Measurements from ENCODE around the gene ARMC2. TPM values are rescaled to one million over a fixed set of nuclear protein-coding genes. Genes with fewer than 3 reads are reported as not detected.

ARMC2 gene
- total RNA-seq, 2 donors from 2014 or later: 0.83 to 5.4 TPM

DNA sequence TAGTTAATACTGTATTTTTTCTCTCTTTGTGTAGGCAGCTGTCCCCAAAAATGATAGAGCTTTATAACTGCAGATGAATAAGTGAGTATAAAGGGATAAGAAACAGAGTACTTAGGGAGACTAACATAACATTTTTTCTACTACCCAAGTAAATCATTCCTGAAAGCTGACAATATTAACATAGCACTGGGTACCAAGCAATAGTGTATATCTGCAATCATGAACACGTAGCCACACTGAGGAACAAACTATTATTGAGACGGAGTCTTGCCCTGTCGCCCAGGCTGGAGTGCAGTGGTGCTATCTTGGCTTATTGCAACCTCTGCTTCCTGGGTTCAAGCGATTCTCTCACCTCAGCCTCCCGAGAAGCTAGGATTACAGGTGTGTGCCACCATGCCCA, 140.5 kb downstream of the ARMC2 start:
- Mint-ChIP-seq H3K4me3 (no peak overlapping the region), H3K36me3 (peaks cover 16% of the 10 kb centered on the region), H3K9me3 (no peaks in the 10 kb centered on the region), H3K27ac (no peak overlapping the region), H3K4me1 (ENCODE audit: low read depth in 2 of 2) (no peaks in the 10 kb centered on the region), H3K27me3 (no peaks in the 10 kb centered on the region)
- no peak for DNase-seq (ENCODE audit: low spot score)
- no peak for ATAC-seq

- Mint-ChIP-seq H3K27ac (no peak overlapping the region), H3K27me3 (no peaks in the 10 kb centered on the region), H3K4me3 (no peak overlapping the region), H3K4me1 (ENCODE audit: low read depth in 2 of 2) (no peaks in the 10 kb centered on the region), H3K36me3 (peaks cover 16% of the 10 kb centered on the region), H3K9me3 (no peaks in the 10 kb centered on the region)
- DNase-seq (ENCODE audit: low spot score) (no peak), ATAC-seq (no peak)
Observed at GRCh38 chr6:108989700-108990099, 141.5 kb downstream of the ARMC2 start.

GRCh38 chr6:108993876-108994275, 145.7 kb downstream of the ARMC2 start:
- Mint-ChIP-seq H3K9me3 (no peaks in the 10 kb centered on the region), H3K4me3 (no peak overlapping the region), H3K27ac (no peak overlapping the region), H3K4me1 (ENCODE audit: low read depth in 2 of 2) (no peaks in the 10 kb centered on the region), H3K27me3 (no peaks in the 10 kb centered on the region), H3K36me3 (peaks cover 16% of the 10 kb centered on the region)
- no peak for ATAC-seq
- DNase-seq (ENCODE audit: low spot score): no peak

- no peak overlapping the region for H3K27ac Mint-ChIP-seq
- no peak overlapping the region for H3K4me3 Mint-ChIP-seq
- H3K9me3 Mint-ChIP-seq: no peaks in the 10 kb centered on the region
- no peaks in the 10 kb centered on the region for H3K4me1 Mint-ChIP-seq (ENCODE audit: low read depth in 2 of 2)
- peaks cover 12% of the 10 kb centered on the region for H3K36me3 Mint-ChIP-seq
- ATAC-seq: no peak
- no peak for DNase-seq (ENCODE audit: low spot score)
- H3K27me3 Mint-ChIP-seq: no peaks in the 10 kb centered on the region
Observed at GRCh38 chr6:108995296-108995695, 147.1 kb downstream of the ARMC2 start.

- ATAC-seq (no peak), DNase-seq (ENCODE audit: low spot score) (no peak)
- Mint-ChIP-seq H3K4me1 (ENCODE audit: low read depth in 2 of 2) (no peaks in the 10 kb centered on the region), H3K27me3 (no peaks in the 10 kb centered on the region), H3K4me3 (no peak overlapping the region), H3K36me3 (peaks cover 6% of the 10 kb centered on the region), H3K9me3 (no peaks in the 10 kb centered on the region), H3K27ac (no peak overlapping the region)
Observed at GRCh38 chr6:108996208-108996607, 148.0 kb downstream of the ARMC2 start.

GRCh38 chr6:108998485-108998884, 150.3 kb downstream of the ARMC2 start:
- no peak for DNase-seq (ENCODE audit: low spot score)
- no peaks in the 10 kb centered on the region for H3K27me3 Mint-ChIP-seq
- no peak for ATAC-seq
- no peaks in the 10 kb centered on the region for H3K36me3 Mint-ChIP-seq
- no peaks in the 10 kb centered on the region for H3K9me3 Mint-ChIP-seq
- H3K27ac Mint-ChIP-seq: no peak overlapping the region
- H3K4me3 Mint-ChIP-seq: no peak overlapping the region
- H3K4me1 Mint-ChIP-seq (ENCODE audit: low read depth in 2 of 2): peaks cover 7 to 11% of the 10 kb centered on the region in 2 donors

DNA sequence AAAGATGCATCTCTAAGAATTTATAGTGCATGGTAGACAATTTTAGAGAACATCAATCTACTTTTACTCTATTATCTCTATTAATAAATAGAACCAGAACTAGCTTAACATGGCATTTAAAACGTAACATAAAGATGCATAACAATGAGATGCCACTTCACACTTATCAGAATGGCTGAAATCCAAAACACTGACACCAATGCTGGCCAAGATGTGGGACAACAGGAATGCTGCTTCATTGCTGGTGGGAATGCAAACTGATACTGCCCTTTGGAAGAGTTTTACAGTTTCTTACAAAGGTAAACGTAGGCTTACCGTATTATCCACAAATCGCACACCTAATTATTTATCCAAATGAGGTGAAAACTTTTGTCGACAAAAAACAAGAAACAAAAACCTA, 151.2 kb downstream of the ARMC2 start:
- Mint-ChIP-seq H3K36me3 (no peaks in the 10 kb centered on the region), H3K27me3 (no peaks in the 10 kb centered on the region), H3K9me3 (no peaks in the 10 kb centered on the region), H3K27ac (no peak overlapping the region), H3K4me3 (no peak overlapping the region), H3K4me1 (ENCODE audit: low read depth in 2 of 2) (peaks cover 11 to 16% of the 10 kb centered on the region in 2 donors)
- DNase-seq (ENCODE audit: low spot score) (no peak), ATAC-seq (no peak)

DNA sequence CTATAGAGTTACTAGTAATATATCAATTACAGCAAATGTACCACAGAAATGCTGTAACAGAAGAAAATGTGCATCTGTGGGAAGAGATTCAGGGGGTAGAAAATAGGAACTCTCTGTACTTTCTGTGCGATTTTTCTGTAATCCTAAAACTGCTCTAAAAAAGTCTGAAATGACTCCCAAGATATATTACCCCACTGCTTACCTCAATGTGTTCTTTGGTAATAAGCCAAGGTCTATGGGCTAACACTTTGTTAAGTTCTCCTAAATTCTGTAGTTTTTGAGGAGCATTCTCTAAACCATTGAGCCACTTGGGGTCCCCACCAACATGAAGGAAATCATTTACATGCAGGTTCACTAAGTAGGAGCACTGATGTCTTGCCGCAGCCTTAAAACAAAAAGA, 152.1 kb downstream of the ARMC2 start:
- ATAC-seq (no peak), DNase-seq (ENCODE audit: low spot score) (no peak)
- H3K27ac Mint-ChIP-seq: no peak overlapping the region
- H3K4me1 Mint-ChIP-seq (ENCODE audit: low read depth in 2 of 2): peaks cover 19 to 25% of the 10 kb centered on the region in 2 donors
- H3K27me3 Mint-ChIP-seq: no peaks in the 10 kb centered on the region
- H3K36me3 Mint-ChIP-seq: no peaks in the 10 kb centered on the region
- no peak overlapping the region for H3K4me3 Mint-ChIP-seq
- H3K9me3 Mint-ChIP-seq: no peaks in the 10 kb centered on the region

DNA sequence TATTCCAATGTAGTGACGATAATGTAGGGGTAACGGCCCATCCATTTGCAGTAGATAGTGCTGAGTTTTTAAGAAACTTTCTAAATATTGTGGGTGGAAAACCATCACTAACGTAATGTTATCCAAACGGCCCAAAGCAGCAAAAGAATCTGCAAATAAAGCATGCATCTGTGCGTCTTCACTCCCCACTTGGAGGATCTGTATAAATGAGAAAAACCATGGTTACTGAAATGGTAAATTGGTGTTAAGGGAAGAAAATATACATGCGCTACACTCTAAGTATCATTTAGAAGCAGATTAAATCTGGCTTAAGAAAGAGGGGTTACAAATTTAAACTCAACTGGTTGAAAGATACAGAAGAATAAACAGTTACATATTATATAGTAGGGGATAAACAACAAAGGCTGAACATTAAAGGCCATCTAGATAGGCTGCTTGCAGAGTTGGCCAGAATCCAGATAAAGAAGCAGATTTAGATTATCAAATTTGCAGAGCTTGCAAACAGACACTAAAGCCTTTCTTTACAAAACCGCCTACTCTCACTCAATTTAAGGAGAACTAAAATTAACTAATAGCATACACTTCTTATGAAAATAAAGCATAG, 153.2 kb downstream of the ARMC2 start:
- Mint-ChIP-seq H3K36me3 (no peaks in the 10 kb centered on the region), H3K4me1 (ENCODE audit: low read depth in 2 of 2) (peaks cover 27 to 32% of the 10 kb centered on the region in 2 donors), H3K9me3 (no peaks in the 10 kb centered on the region), H3K27me3 (no peaks in the 10 kb centered on the region), H3K27ac (no peak overlapping the region), H3K4me3 (no peak overlapping the region)
- DNase-seq (ENCODE audit: low spot score) (no peak), ATAC-seq (no peak)

- Mint-ChIP-seq H3K4me1 (ENCODE audit: low read depth in 2 of 2) (peaks cover 35 to 40% of the 10 kb centered on the region in 2 donors), H3K36me3 (no peaks in the 10 kb centered on the region), H3K27ac (peak overlapping the region in 1 of 2 donors; percentile 35), H3K9me3 (no peaks in the 10 kb centered on the region), H3K4me3 (no peak overlapping the region), H3K27me3 (no peaks in the 10 kb centered on the region)
- DNase-seq (ENCODE audit: low spot score) (no peak), ATAC-seq (no peak)
Observed at GRCh38 chr6:109002051-109002697, 154.0 kb downstream of the ARMC2 start.

GRCh38 chr6:109002882-109003281, 154.7 kb downstream of the ARMC2 start:
- H3K36me3 Mint-ChIP-seq: no peaks in the 10 kb centered on the region
- no peak overlapping the region for H3K4me3 Mint-ChIP-seq
- no peak for ATAC-seq

GRCh38 chr6:109006818-109007217, 158.6 kb downstream of the ARMC2 start:
- DNase-seq (ENCODE audit: low spot score) (no peak), ATAC-seq (no peak)
- Mint-ChIP-seq H3K36me3 (no peaks in the 10 kb centered on the region), H3K4me1 (ENCODE audit: low read depth in 2 of 2) (peaks cover 55 to 70% of the 10 kb centered on the region in 2 donors), H3K27ac (peak overlapping the region; percentile 71 to 88), H3K4me3 (peak overlapping the region; percentile 94), H3K27me3 (no peaks in the 10 kb centered on the region), H3K9me3 (no peaks in the 10 kb centered on the region)

More at GRCh38 chr6:109002882-109003281, 154.7 kb downstream of the ARMC2 start:
- Mint-ChIP-seq H3K4me1 (ENCODE audit: low read depth in 2 of 2) (peaks cover 37 to 47% of the 10 kb centered on the region in 2 donors), H3K27ac (no peak overlapping the region), H3K9me3 (no peaks in the 10 kb centered on the region), H3K27me3 (no peaks in the 10 kb centered on the region)
- DNase-seq (ENCODE audit: low spot score): no peak

DNA sequence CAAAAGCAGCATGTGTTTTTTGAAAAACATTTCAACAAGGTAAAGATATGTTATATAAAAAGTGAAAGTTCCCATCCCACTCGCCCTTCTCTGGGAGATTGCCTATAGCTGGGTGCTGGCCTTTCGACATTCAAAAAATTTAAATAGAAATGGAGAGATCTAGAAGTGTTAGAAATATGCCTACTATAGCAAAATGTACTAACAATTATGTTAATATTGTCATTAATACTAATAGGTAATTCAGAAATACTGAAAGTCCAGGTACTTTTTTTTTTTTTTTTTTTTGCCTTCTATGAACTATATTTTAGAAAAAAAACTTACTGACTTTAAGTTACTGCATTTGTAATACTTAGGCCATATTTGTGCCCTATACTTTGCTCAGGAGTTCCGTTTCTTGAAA, 159.3 kb downstream of the ARMC2 start:
- ATAC-seq: no peak
- H3K36me3 Mint-ChIP-seq: no peaks in the 10 kb centered on the region
- peak overlapping the region; percentile 94 for H3K4me3 Mint-ChIP-seq
- peak overlapping the region; percentile 71 to 88 for H3K27ac Mint-ChIP-seq
- no peaks in the 10 kb centered on the region for H3K27me3 Mint-ChIP-seq
- no peaks in the 10 kb centered on the region for H3K9me3 Mint-ChIP-seq
- peaks cover 48 to 63% of the 10 kb centered on the region in 2 donors for H3K4me1 Mint-ChIP-seq (ENCODE audit: low read depth in 2 of 2)
- DNase-seq (ENCODE audit: low spot score): no peak

DNA sequence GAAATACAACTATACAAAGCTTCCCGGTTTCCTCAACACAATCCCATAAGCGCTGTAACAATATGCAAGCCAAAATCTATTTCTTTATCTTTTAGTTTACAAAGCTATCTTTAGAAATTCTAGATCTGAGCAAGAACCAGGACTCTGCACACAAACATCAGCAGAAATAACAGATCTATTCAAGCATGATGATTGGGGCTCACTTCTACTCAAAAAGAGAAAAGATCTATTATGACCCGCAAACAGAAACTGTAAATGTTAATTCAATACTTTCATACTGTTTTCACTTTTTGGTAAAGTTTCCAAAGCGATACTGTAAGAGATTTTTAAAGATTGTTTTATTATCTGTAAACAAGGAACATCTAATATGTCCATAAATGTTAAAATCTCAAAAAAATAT, 159.8 kb downstream of the ARMC2 start:
- peaks cover 48 to 60% of the 10 kb centered on the region in 2 donors for H3K4me1 Mint-ChIP-seq (ENCODE audit: low read depth in 2 of 2)
- DNase-seq (ENCODE audit: low spot score): no peak
- H3K9me3 Mint-ChIP-seq: no peaks in the 10 kb centered on the region
- H3K27ac Mint-ChIP-seq: peak overlapping the region; percentile 71 to 88
- H3K36me3 Mint-ChIP-seq: no peaks in the 10 kb centered on the region
- H3K27me3 Mint-ChIP-seq: no peaks in the 10 kb centered on the region
- no peak for ATAC-seq
- peak overlapping the region; percentile 94 for H3K4me3 Mint-ChIP-seq

Measured in natural killer cell treated with Interleukin-12 subunit alpha and Interleukin-12 subunit beta and Interleukin-15 and Interleukin-18, amount 100 ng/mL, for 72 hours (primary cell).